D721Med (cell line): ENCODE data around the gene SLC1A5.
"Not testable (repeated sequence)": the region's sequence is repeated elsewhere in the genome, so short reads cannot be mapped to it uniquely, and the experiment has no call there.

ENCODE experiments used
- DNase-seq: peaks from one replicate; pipeline ENCODE4 v3.0.0; 2011; ENCODE audit warnings: low spot score; ENCODE audit not compliant: insufficient read length
- FAIRE-seq: peaks from 2 replicates; lab custom pipeline; 2011; peaks lifted over from hg19 to GRCh38; lab: Jason Lieb, UNC
- CTCF ChIP-seq: IDR thresholded peaks from 2 replicates; pipeline ENCODE4 v1.5.1; 2012; ENCODE audit warnings: mild to moderate bottlenecking, control low read depth; ENCODE audit not compliant: insufficient read depth; ENCODE audit errors: missing control alignments

The SLC1A5 gene

GRCh38 chr19:46786236-46787039 lies 2.0 kb downstream of the SLC1A5 start:
- DNase-seq = no peak
- no peak for FAIRE-seq
- no peak for TF ChIP-seq CTCF

GRCh38 chr19:46785980-46786235 lies 2.5 kb downstream of the SLC1A5 start:
- TF ChIP-seq CTCF = no peak
- FAIRE-seq (no peak), DNase-seq (no peak)

GRCh38 chr19:46785054-46785979 lies 3.1 kb downstream of the SLC1A5 start:
- no peak for DNase-seq
- FAIRE-seq = no peak

GRCh38 chr19:46784262-46785053 lies 3.9 kb downstream of the SLC1A5 start:
- FAIRE-seq (no peak), DNase-seq (peak; percentile 60)
- TF ChIP-seq CTCF = no peak

More at GRCh38 chr19:46785054-46785979, 3.1 kb downstream of the SLC1A5 start:
- TF ChIP-seq CTCF = no peak

GRCh38 chr19:46783670-46784069 lies 4.7 kb downstream of the SLC1A5 start:
- DNase-seq (no peak), FAIRE-seq (no peak)
- no peak for TF ChIP-seq CTCF

- FAIRE-seq (no peak), DNase-seq (no peak)
- no peak for TF ChIP-seq CTCF
Observed at GRCh38 chr19:46782355-46783019, 5.9 kb downstream of the SLC1A5 start.

- FAIRE-seq, DNase-seq: not testable (repeated sequence)
Observed at GRCh38 chr19:46777956-46778645, 10.3 kb downstream of the SLC1A5 start.
